ENCODE measurements around the gene S1PR4. TPM values are rescaled to one million over a fixed set of nuclear protein-coding genes. Genes with fewer than 3 reads are reported as not detected.

The S1PR4 gene
- total and polyA plus RNA-seq, 2 donors (not counting 1 experiment from before 2014, with no cell fraction given) = 84.2 to 129 TPM

DNA sequence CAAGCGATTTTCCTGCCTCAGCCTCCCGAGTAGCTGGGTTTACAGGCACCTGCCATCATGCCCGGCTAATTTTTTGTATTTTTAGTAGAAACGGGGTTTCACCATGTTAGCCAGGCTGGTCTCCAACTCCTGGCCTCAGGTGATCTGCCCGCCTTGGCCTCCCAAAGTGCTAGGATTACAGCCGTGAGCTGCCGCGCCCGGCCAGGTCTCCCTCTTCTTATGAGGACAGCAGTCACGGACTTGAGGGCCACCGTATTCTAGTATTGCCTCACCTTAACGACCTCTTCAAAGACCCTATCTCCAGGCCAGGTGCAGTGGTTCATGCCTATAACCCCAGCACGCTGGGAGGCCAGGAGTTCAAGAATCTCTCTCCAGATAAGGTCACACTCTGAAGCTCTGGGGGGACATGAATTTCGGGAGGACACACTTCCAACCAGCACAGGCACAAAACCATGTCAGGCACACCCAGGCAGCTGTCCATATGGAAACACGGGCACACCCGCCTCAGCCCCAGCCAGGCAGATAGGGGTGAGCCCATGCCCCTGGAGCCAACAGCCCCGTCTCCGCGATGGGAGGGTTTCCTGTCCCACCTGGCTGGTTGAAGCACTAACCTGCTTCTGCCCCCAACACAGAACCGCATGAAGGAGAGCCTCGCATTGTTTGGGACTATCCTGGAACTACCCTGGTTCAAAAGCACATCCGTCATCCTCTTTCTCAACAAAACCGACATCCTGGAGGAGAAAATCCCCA is 21.3 kb upstream of the S1PR4 start:
- no peak overlapping the region for H3K27ac Mint-ChIP-seq
- CTCF ChIA-PET = interaction anchor here (1.3 to 1.4 kb wide), 2 partner anchors 76 to 206 kb away, joined by 3 to 4 read pairs; no protein-coding TSS in a partner anchor
- Histone ChIP-seq H2AFZ (ENCODE audit: insufficient read depth, low read depth, low read length, poor library complexity, severe bottlenecking) (no peak overlapping the region), H3K79me2 (ENCODE audit: control insufficient read depth, insufficient read depth, low read length) (no peaks in the 10 kb centered on the region), H3K27me3 (replicated peaks in 1 of 4; ENCODE audit: control extremely low read depth in 1 of 4, control insufficient read depth in 3 of 4, insufficient read depth in 4 of 4, low read length in 3 of 4) (no peaks in the 10 kb centered on the region), H3K9me3 (ENCODE audit: control extremely low read depth in 1 of 3, control insufficient read depth in 2 of 3, insufficient read depth in 1 of 3, low read length in 2 of 3) (peaks cover 0 to 13% (median under 1%) of the 10 kb centered on the region in 3 donors), H3K4me2 (replicated peaks; ENCODE audit: low read depth, low read length, poor library complexity, severe bottlenecking) (no peak overlapping the region), H4K20me1 (ENCODE audit: control insufficient read depth, insufficient read depth, low read length, poor library complexity, severe bottlenecking) (no peaks in the 10 kb centered on the region), H3K4me1 (ENCODE audit: control insufficient read depth in 2 of 2, insufficient read depth in 2 of 2, low read length in 2 of 2) (peaks cover 15% of the 10 kb centered on the region in 2 donors), H3K36me3 (replicated peaks in 1 of 2; ENCODE audit: control extremely low read depth in 1 of 2, control insufficient read depth in 1 of 2, extremely low read depth in 1 of 2, insufficient read depth in 2 of 2, low read length in 1 of 2) (no peaks in the 10 kb centered on the region), H3K27ac (ENCODE audit: low read length in 2 of 2) (no peak overlapping the region), H3K9ac (ENCODE audit: low read length) (no peak overlapping the region), H3K4me3 (ENCODE audit: control extremely low read depth in 1 of 5, extremely low read depth in 1 of 5, insufficient read depth in 1 of 5, low read depth in 2 of 5, low read length in 4 of 5) (no peak overlapping the region)
- no peak for DNase-seq
- TF ChIP-seq EZH2 (IDR thresholded peaks at IDR 0.05; ENCODE audit: borderline replicate concordance, insufficient read depth, low read depth, low read length, poor library complexity, severe bottlenecking) = no peak
- TF ChIP-seq, protein P1, sequence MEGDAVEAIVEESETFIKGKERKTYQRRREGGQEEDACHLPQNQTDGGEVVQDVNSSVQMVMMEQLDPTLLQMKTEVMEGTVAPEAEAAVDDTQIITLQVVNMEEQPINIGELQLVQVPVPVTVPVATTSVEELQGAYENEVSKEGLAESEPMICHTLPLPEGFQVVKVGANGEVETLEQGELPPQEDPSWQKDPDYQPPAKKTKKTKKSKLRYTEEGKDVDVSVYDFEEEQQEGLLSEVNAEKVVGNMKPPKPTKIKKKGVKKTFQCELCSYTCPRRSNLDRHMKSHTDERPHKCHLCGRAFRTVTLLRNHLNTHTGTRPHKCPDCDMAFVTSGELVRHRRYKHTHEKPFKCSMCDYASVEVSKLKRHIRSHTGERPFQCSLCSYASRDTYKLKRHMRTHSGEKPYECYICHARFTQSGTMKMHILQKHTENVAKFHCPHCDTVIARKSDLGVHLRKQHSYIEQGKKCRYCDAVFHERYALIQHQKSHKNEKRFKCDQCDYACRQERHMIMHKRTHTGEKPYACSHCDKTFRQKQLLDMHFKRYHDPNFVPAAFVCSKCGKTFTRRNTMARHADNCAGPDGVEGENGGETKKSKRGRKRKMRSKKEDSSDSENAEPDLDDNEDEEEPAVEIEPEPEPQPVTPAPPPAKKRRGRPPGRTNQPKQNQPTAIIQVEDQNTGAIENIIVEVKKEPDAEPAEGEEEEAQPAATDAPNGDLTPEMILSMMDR (IDR thresholded peaks at IDR 0.05) = no peak
- no peak overlapping the region for H3K4me3 Mint-ChIP-seq
- peaks cover 3% of the 10 kb centered on the region for H3K9me3 Mint-ChIP-seq (ENCODE audit: insufficient read depth)
- POLR2A ChIA-PET = no interaction called here
- intact Hi-C loops (cut with micrococcal nuclease) = no loop called here
- no peak for ATAC-seq (ENCODE audit: low read depth)
- 93% methylated on average over 23 of the region's 23 CpGs for WGBS (ENCODE audit: insufficient coverage)
- H3K27me3 Mint-ChIP-seq = no peaks in the 10 kb centered on the region
- H3K4me1 Mint-ChIP-seq = peaks cover 3% of the 10 kb centered on the region

DNA sequence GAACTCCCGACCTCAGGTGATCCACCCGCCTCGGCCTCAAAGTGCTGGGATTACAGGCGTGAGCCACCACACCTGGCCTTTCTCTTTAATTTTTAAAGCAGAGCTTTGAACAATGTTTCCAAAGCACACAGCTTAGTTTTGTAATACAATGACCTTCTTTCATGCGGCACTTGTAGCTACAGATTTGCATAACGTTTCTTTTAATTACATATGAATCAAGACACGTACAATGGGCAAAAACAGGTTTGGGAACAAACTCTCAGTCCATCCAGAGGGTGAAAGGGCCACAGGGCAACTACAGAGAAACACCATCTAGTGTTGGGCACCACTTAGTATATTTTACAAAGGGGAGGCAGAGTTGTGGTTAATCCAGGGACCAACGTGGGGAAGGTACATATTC is 19.0 kb upstream of the S1PR4 start:
- Histone ChIP-seq H2AFZ (ENCODE audit: insufficient read depth, low read depth, low read length, poor library complexity, severe bottlenecking) (no peak overlapping the region), H3K4me1 (ENCODE audit: control insufficient read depth in 2 of 2, insufficient read depth in 2 of 2, low read length in 2 of 2) (peaks cover 18 to 22% of the 10 kb centered on the region in 2 donors), H3K9me3 (ENCODE audit: control extremely low read depth in 1 of 3, control insufficient read depth in 2 of 3, insufficient read depth in 1 of 3, low read length in 2 of 3) (peaks cover 0 to 17% (median 2%) of the 10 kb centered on the region in 3 donors), H4K20me1 (ENCODE audit: control insufficient read depth, insufficient read depth, low read length, poor library complexity, severe bottlenecking) (no peaks in the 10 kb centered on the region), H3K4me2 (replicated peaks; ENCODE audit: low read depth, low read length, poor library complexity, severe bottlenecking) (no peak overlapping the region), H3K27ac (ENCODE audit: low read length in 2 of 2) (no peak overlapping the region), H3K79me2 (ENCODE audit: control insufficient read depth, insufficient read depth, low read length) (no peaks in the 10 kb centered on the region), H3K9ac (ENCODE audit: low read length) (no peak overlapping the region), H3K36me3 (replicated peaks in 1 of 2; ENCODE audit: control extremely low read depth in 1 of 2, control insufficient read depth in 1 of 2, extremely low read depth in 1 of 2, insufficient read depth in 2 of 2, low read length in 1 of 2) (no peaks in the 10 kb centered on the region), H3K4me3 (ENCODE audit: control extremely low read depth in 1 of 5, extremely low read depth in 1 of 5, insufficient read depth in 1 of 5, low read depth in 2 of 5, low read length in 4 of 5) (no peak overlapping the region), H3K27me3 (replicated peaks in 1 of 4; ENCODE audit: control extremely low read depth in 1 of 4, control insufficient read depth in 3 of 4, insufficient read depth in 4 of 4, low read length in 3 of 4) (no peaks in the 10 kb centered on the region)
- POLR2A ChIA-PET = interaction anchor here (0.7 kb wide), 1 partner anchor 111 kb away, joined by 4 read pairs; no protein-coding TSS in a partner anchor
- Mint-ChIP-seq H3K27ac (no peak overlapping the region), H3K4me1 (peaks cover 12% of the 10 kb centered on the region), H3K4me3 (no peak overlapping the region), H3K27me3 (no peaks in the 10 kb centered on the region), H3K9me3 (ENCODE audit: insufficient read depth) (peaks cover 3% of the 10 kb centered on the region)
- no peak for ATAC-seq (ENCODE audit: low read depth)
- CTCF ChIA-PET = interaction anchor here (0.9 to 4.5 kb wide), 4 partner anchors 13 to 183 kb away, joined by 3 to 55 read pairs (median 5); no protein-coding TSS in a partner anchor
- 92% methylated on average over 5 of the region's 8 CpGs for WGBS (ENCODE audit: insufficient coverage)
- TF ChIP-seq, protein P1 (IDR thresholded peaks at IDR 0.05) = no peak
- no peak for TF ChIP-seq EZH2 (IDR thresholded peaks at IDR 0.05; ENCODE audit: borderline replicate concordance, insufficient read depth, low read depth, low read length, poor library complexity, severe bottlenecking)
- DNase-seq = no peak
- intact Hi-C loops (cut with micrococcal nuclease) = no loop called here

Measured in B cell (primary cell).